ENCODE results near the gene PTPA. TPM values are rescaled to one million over a fixed set of nuclear protein-coding genes. Genes with fewer than 3 reads are reported as not detected.

PTPA gene
- total and polyA plus RNA-seq, 2 of the 4 experiments (the other 2 are of a cell fraction), result 124 to 149 TPM

DNA sequence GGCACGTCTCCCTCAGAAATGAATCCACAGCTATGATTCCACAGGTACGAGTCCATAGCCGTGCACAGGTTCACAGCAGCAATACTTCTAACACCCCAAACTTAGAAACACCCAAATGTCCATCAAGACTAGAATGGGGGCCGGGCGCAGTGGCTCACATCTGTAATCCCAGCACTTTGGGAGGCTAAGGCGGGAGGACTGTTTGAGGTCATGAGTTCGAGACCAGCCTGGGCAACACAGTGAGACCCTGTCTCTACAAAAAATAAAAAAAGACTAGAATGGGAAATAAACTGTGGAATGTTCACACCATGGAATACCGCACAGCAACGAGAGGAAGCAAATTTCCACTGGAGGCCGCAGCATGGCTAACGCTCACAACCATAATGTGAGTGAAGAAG lies 34.6 kb upstream of the PTPA start:
- H2AK9ac ChIP-seq (replicated peaks; ENCODE audit: low read depth, low read length, poor library complexity), result no peak overlapping the region
- ChIA-PET CTCF (no interaction called here), POLR2A (ENCODE audit: unreplicated experiment) (no interaction called here)
- H3K9ac ChIP-seq (ENCODE audit: low read depth, low read length), result no peak overlapping the region
- TF ChIP-seq BHLHE40 (IDR thresholded peaks at IDR 0.05; ENCODE audit: low read depth, low read length), result no peak
- TF ChIP-seq MXI1 (IDR thresholded peaks at IDR 0.05; ENCODE audit: borderline replicate concordance, low read depth, low read length), result no peak
- TF ChIP-seq, protein P1, sequence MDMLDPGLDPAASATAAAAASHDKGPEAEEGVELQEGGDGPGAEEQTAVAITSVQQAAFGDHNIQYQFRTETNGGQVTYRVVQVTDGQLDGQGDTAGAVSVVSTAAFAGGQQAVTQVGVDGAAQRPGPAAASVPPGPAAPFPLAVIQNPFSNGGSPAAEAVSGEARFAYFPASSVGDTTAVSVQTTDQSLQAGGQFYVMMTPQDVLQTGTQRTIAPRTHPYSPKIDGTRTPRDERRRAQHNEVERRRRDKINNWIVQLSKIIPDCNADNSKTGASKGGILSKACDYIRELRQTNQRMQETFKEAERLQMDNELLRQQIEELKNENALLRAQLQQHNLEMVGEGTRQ (IDR thresholded peaks at IDR 0.05; ENCODE audit: low read depth, low read length), result no peak
- TF ChIP-seq MAZ (IDR thresholded peaks at IDR 0.05; ENCODE audit: borderline replicate concordance, low read depth, low read length), result no peak
- TF ChIP-seq, protein P2, sequence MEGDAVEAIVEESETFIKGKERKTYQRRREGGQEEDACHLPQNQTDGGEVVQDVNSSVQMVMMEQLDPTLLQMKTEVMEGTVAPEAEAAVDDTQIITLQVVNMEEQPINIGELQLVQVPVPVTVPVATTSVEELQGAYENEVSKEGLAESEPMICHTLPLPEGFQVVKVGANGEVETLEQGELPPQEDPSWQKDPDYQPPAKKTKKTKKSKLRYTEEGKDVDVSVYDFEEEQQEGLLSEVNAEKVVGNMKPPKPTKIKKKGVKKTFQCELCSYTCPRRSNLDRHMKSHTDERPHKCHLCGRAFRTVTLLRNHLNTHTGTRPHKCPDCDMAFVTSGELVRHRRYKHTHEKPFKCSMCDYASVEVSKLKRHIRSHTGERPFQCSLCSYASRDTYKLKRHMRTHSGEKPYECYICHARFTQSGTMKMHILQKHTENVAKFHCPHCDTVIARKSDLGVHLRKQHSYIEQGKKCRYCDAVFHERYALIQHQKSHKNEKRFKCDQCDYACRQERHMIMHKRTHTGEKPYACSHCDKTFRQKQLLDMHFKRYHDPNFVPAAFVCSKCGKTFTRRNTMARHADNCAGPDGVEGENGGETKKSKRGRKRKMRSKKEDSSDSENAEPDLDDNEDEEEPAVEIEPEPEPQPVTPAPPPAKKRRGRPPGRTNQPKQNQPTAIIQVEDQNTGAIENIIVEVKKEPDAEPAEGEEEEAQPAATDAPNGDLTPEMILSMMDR (conservative IDR thresholded peaks at IDR 0.05; ENCODE audit: low read depth, low read length), result no peak
- no peak for TF ChIP-seq NFE2L2 (IDR thresholded peaks at IDR 0.05; ENCODE audit: low read depth, low read length)
- TF ChIP-seq, protein P3, sequence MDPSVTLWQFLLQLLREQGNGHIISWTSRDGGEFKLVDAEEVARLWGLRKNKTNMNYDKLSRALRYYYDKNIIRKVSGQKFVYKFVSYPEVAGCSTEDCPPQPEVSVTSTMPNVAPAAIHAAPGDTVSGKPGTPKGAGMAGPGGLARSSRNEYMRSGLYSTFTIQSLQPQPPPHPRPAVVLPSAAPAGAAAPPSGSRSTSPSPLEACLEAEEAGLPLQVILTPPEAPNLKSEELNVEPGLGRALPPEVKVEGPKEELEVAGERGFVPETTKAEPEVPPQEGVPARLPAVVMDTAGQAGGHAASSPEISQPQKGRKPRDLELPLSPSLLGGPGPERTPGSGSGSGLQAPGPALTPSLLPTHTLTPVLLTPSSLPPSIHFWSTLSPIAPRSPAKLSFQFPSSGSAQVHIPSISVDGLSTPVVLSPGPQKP (IDR thresholded peaks at IDR 0.05; ENCODE audit: borderline replicate concordance, low read depth, low read length), result no peak
- TF ChIP-seq CHD1 (IDR thresholded peaks at IDR 0.05; ENCODE audit: low read depth, low read length), result no peak
- TF ChIP-seq FOS (IDR thresholded peaks at IDR 0.05; ENCODE audit: low read depth, low read length), result no peak
- TF ChIP-seq CEBPB (IDR thresholded peaks at IDR 0.05; ENCODE audit: low read depth, low read length), result no peak
- TF ChIP-seq RAD21 (IDR thresholded peaks at IDR 0.05; ENCODE audit: low read length), result no peak
- no peak for TF ChIP-seq RFX5 (IDR thresholded peaks at IDR 0.05; ENCODE audit: low read depth, low read length)
- TF ChIP-seq MAFK (IDR thresholded peaks at IDR 0.05; ENCODE audit: low read depth, low read length), result no peak
- no peak for TF ChIP-seq RCOR1 (IDR thresholded peaks at IDR 0.05; ENCODE audit: insufficient replicate concordance, low read length)
- no peak for TF ChIP-seq POLR2A (IDR thresholded peaks at IDR 0.05; ENCODE audit: low read depth, low read length)
- no peak overlapping the region for H2BK5ac ChIP-seq (ENCODE audit: low read depth, low read length, poor library complexity, severe bottlenecking)
- no peak overlapping the region for H4K8ac ChIP-seq (ENCODE audit: low read depth in 2 of 2, low read length in 2 of 2)
- ATAC-seq (ENCODE audit: low read depth) (no peak), DNase-seq (no peak)
- H3K23ac ChIP-seq (ENCODE audit: low read depth, low read length), result no peak overlapping the region
- in situ Hi-C loops (cut with MboI; ENCODE audit: low sequenced_read_pairs), result no loop called here
- no peaks in the 10 kb centered on the region for H4K20me1 ChIP-seq (ENCODE audit: insufficient read depth, low read length)
- no peaks in the 10 kb centered on the region for H3K27me3 ChIP-seq (ENCODE audit: control insufficient read depth, insufficient read depth, low read length)
- H3K9me1 ChIP-seq (ENCODE audit: insufficient read depth, low read length), result 0 out of 2 replicates have a peak, but pooled peaks cover 6% of the 10 kb centered on the region
- H3K56ac ChIP-seq (ENCODE audit: extremely low read depth, insufficient read depth, low read length), result no peak overlapping the region
- peaks cover 2% of the 10 kb centered on the region; the same call in 1 of the 2 replicates for H3K4me1 ChIP-seq (ENCODE audit: control insufficient read depth, insufficient read depth, low read length)
- H4K91ac ChIP-seq (ENCODE audit: insufficient read depth, low read depth, low read length), result no peak overlapping the region
- no peak overlapping the region for H3K4ac ChIP-seq (ENCODE audit: low read depth, low read length)
- no peak overlapping the region for H3K18ac ChIP-seq (ENCODE audit: low read depth, low read length)
- no peak overlapping the region for H2BK20ac ChIP-seq (ENCODE audit: low read depth, low read length)
- no peak overlapping the region for H2BK120ac ChIP-seq (ENCODE audit: low read depth, low read length)
- H4K5ac ChIP-seq (ENCODE audit: low read depth, low read length), result no peak overlapping the region
- no peak overlapping the region for H2AFZ ChIP-seq (replicated peaks; ENCODE audit: low read length, poor library complexity)
- H2BK15ac ChIP-seq (ENCODE audit: low read depth, low read length), result no peak overlapping the region
- H3K9me3 ChIP-seq (ENCODE audit: control insufficient read depth, insufficient read depth, low read length), result no peaks in the 10 kb centered on the region
- no peak overlapping the region for H3K27ac ChIP-seq (ENCODE audit: insufficient read depth, low read length)
- no peak overlapping the region for H3K14ac ChIP-seq (replicated peaks; ENCODE audit: low read depth, low read length)
- BruUV-seq (replicated peaks), result no TSS peak
- H3K4me2 ChIP-seq (ENCODE audit: low read depth, low read length), result no peak overlapping the region
- H3K79me1 ChIP-seq (ENCODE audit: low read depth in 1 of 2, low read length in 2 of 2), result peaks cover 4 to 13% of the 10 kb centered on the region in 2 experiments; a peak in 3 of 4 replicates
- 100% methylated on average over 2 of the region's 11 CpGs; no CpG with 5 or more reads in 1 of the 2 experiments for WGBS, 2 experiments (ENCODE audit: extremely low coverage in 2 of 2, insufficient read length in 1 of 2)
- H3K4me3 ChIP-seq (ENCODE audit: insufficient read depth, low read depth, low read length), result no peak overlapping the region
- intact Hi-C loops (cut with micrococcal nuclease), result no loop called here
- dilution Hi-C loops (cut with HindIII; ENCODE audit: low sequenced_read_pairs, unreplicated experiment), result no loop called here
- no peak overlapping the region for H2AK5ac ChIP-seq (ENCODE audit: low read depth, low read length)
- no peaks in the 10 kb centered on the region for H3K36me3 ChIP-seq (ENCODE audit: control insufficient read depth, insufficient read depth, low read length)

All from IMR-90 (cell line).